GM12878 (cell line): Measurements from ENCODE around the gene KRTCAP3. TPM values are rescaled to one million over a fixed set of nuclear protein-coding genes. Genes with fewer than 3 reads are reported as not detected.

ENCODE experiments used
- ATF7 ChIP-seq: fragments of 450-650 bp; IDR thresholded peaks from 2 replicates; pipeline ENCODE4 v1.6.1; 2016; ENCODE audit warnings: low read depth, mild to moderate bottlenecking
- CEBPB ChIP-seq, 2 experiments: fragments of 150-350 bp in 1 of 2; IDR thresholded peaks; 2 replicates each; pipeline ENCODE4 v1.6.1; 2012 to 2014; ENCODE audit warnings: low read depth in 2 of 2, low read length in 2 of 2, borderline replicate concordance in 1 of 2, inconsistent platforms in 1 of 2
- CREM ChIP-seq: IDR thresholded peaks from 2 replicates; pipeline ENCODE4 v1.6.1; 2014; ENCODE audit warnings: antibody characterized with exemption, low read depth
- CTCF ChIP-seq, 3 experiments: IDR thresholded peaks in 2 of 3; conservative IDR thresholded peaks in 1 of 3; 2 replicates each; pipeline ENCODE4 v1.5.1; 2011; ENCODE audit warnings: low read depth in 3 of 3, low read length in 3 of 3, mild to moderate bottlenecking in 3 of 3, control low read depth in 2 of 3, moderate library complexity in 2 of 3, inconsistent platforms in 1 of 3, mixed read lengths in 1 of 3; ENCODE audit not compliant: control insufficient read depth in 2 of 3, insufficient read depth in 1 of 3; ENCODE audit errors: extremely low read depth in 1 of 3
- EED ChIP-seq: sonication (generic); IDR thresholded peaks from 2 replicates; pipeline ENCODE4 v1.6.1; 2016; ENCODE audit warnings: antibody characterized with exemption, low read depth
- EGR1 ChIP-seq, 2 experiments: IDR thresholded peaks; 1 replicate in 1 of 2; 2 replicates in 1 of 2; pipeline ENCODE4 v1.6.1; 2011 to 2012; ENCODE audit warnings: low read depth in 2 of 2, low read length in 2 of 2, borderline replicate concordance in 1 of 2, mild to moderate bottlenecking in 1 of 2, moderate library complexity in 1 of 2
- EP300 ChIP-seq, 2 experiments: fragments of 150-350 bp in 1 of 2; IDR thresholded peaks; 2 replicates each; pipeline ENCODE4 v1.6.1; 2011 to 2012; ENCODE audit warnings: low read depth in 2 of 2, low read length in 2 of 2, borderline replicate concordance in 1 of 2, improper control_type of control experiment in 1 of 2, inconsistent platforms in 1 of 2; ENCODE audit not compliant: control insufficient read depth in 1 of 2
- ETV6 ChIP-seq, 2 experiments: fragments of 450-650 bp in 1 of 2; IDR thresholded peaks in 1 of 2; conservative IDR thresholded peaks in 1 of 2; 2 replicates each; pipeline ENCODE4 v1.6.1; 2014; ENCODE audit warnings: antibody characterized with exemption in 1 of 2, borderline replicate concordance in 1 of 2, low read depth in 1 of 2, mild to moderate bottlenecking in 1 of 2, moderate library complexity in 1 of 2
- HDAC6 ChIP-seq: fragments of 200-600 bp; sonication (generic); IDR thresholded peaks from one replicate; pipeline ENCODE4 v1.8.0; 2017; ENCODE audit warnings: antibody characterized with exemption; ENCODE audit not compliant: unreplicated experiment
- MEF2B ChIP-seq: fragments of 450-650 bp; IDR thresholded peaks from 2 replicates; pipeline ENCODE4 v1.6.1; 2018; ENCODE audit warnings: mild to moderate bottlenecking, moderate library complexity; ENCODE audit not compliant: partially characterized antibody, poor library complexity, severe bottlenecking
- MTA2 ChIP-seq: fragments of 450-650 bp; IDR thresholded peaks from 2 replicates; pipeline ENCODE4 v1.6.1; 2016; ENCODE audit warnings: low read depth, mild to moderate bottlenecking, moderate library complexity
- MXI1 ChIP-seq: fragments of 150-350 bp; IDR thresholded peaks from 2 replicates; pipeline ENCODE4 v1.6.1; 2011; ENCODE audit warnings: low read depth, mild to moderate bottlenecking, inconsistent platforms, low read length, improper control_type of control experiment
- NBN ChIP-seq: fragments of 450-650 bp; IDR thresholded peaks from 2 replicates; pipeline ENCODE4 v1.6.1; 2016
- PAX8 ChIP-seq: fragments of 450-650 bp; IDR thresholded peaks from 2 replicates; pipeline ENCODE4 v1.6.1; 2017; ENCODE audit warnings: mild to moderate bottlenecking, moderate library complexity
- RELB ChIP-seq: fragments of 450-650 bp; IDR thresholded peaks from 2 replicates; pipeline ENCODE4 v1.6.1; 2017; ENCODE audit warnings: low read depth, mild to moderate bottlenecking, moderate library complexity
- SMARCA5 ChIP-seq: fragments of 450-650 bp; IDR thresholded peaks from 2 replicates; pipeline ENCODE4 v1.6.1; 2017; ENCODE audit warnings: mild to moderate bottlenecking
- STAT3 ChIP-seq: IDR thresholded peaks from 2 replicates; pipeline ENCODE4 v1.6.1; 2011; ENCODE audit warnings: low read depth, low read length, improper control_type of control experiment
- TAF1 ChIP-seq: IDR thresholded peaks from 2 replicates; pipeline ENCODE4 v1.6.1; 2011; ENCODE audit warnings: mild to moderate bottlenecking, low read depth, low read length, borderline replicate concordance
- TCF12 ChIP-seq: IDR thresholded peaks from 2 replicates; pipeline ENCODE4 v1.6.1; 2011; ENCODE audit warnings: low read depth, mild to moderate bottlenecking, low read length
- YY1 ChIP-seq: IDR thresholded peaks from 2 replicates; pipeline ENCODE4 v1.6.1; 2011; ENCODE audit warnings: low read depth, mild to moderate bottlenecking, low read length
- polyA plus RNA-seq, 11 experiments: library from polyadenylated mRNA; depleted of rRNA in 4 of 11; unstranded in 6 of 11; stranded (reverse) in 5 of 11; fragments of >200 nt; fragmentation: Nextera tagmentation in 4 of 11; fragmentation: Illumina TruSeq in 1 of 11; extraction: Ambion mirVana in 4 of 11; extraction: Trizol in 1 of 11; gene quantifications; 1 replicate in 1 of 11; 2 replicates in 10 of 11; pipeline versions ENCODE4 v1.2.1 to v1.2.3, GENCODE V29; 2011 to 2016; ENCODE audit warnings: inconsistent platforms in 2 of 11, missing spikeins in 2 of 11, low read depth in 1 of 11
- total RNA-seq, 4 experiments: library from RNA; depleted of rRNA in 3 of 4; stranded (reverse); fragments of >200 nt in 3 of 4; fragmentation: Illumina TruSeq in 1 of 4; extraction: Trizol in 1 of 4; gene quantifications; 2 replicates each; pipeline versions ENCODE4 v1.2.1 to v1.2.3, GENCODE V29; 2013 to 2021
- TF ChIP-seq, protein P1 (sequence below): fragments of 150-350 bp; IDR thresholded peaks from 2 replicates; pipeline ENCODE4 v1.6.1; 2014; ENCODE audit warnings: mild to moderate bottlenecking, low read depth, low read length
- TF ChIP-seq, protein P2 (sequence below): fragments of 450-650 bp; IDR thresholded peaks from 2 replicates; pipeline ENCODE4 v1.6.1; 2017; ENCODE audit warnings: borderline replicate concordance

The KRTCAP3 gene
- total and polyA plus RNA-seq, 10 of the 15 experiments (the other 5 are each of a cell fraction or from before 2014, with no cell fraction given) = 0.26 to 2.2 (median 0.82) TPM; not detected in 1

- TF ChIP-seq, protein P1, sequence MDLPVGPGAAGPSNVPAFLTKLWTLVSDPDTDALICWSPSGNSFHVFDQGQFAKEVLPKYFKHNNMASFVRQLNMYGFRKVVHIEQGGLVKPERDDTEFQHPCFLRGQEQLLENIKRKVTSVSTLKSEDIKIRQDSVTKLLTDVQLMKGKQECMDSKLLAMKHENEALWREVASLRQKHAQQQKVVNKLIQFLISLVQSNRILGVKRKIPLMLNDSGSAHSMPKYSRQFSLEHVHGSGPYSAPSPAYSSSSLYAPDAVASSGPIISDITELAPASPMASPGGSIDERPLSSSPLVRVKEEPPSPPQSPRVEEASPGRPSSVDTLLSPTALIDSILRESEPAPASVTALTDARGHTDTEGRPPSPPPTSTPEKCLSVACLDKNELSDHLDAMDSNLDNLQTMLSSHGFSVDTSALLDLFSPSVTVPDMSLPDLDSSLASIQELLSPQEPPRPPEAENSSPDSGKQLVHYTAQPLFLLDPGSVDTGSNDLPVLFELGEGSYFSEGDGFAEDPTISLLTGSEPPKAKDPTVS = no peak
- TF ChIP-seq STAT3 (no peak), TCF12 (no peak), HDAC6 (no peak), RELB (peak; percentile 52; the same call in 1 of the 2 replicates), MTA2 (no peak), EGR1 (IDR thresholded peaks at IDR 0.05; ENCODE audit: borderline replicate concordance in 1 of 2, low read depth in 2 of 2, low read length in 2 of 2) (peak in 1 of 2 experiments; percentile 46; a peak in 1 of 3 replicates), MXI1 (no peak), SMARCA5 (peak; percentile 17; the same call in 1 of the 2 replicates), YY1 (peak; percentile 91), CREM (0 out of 2 replicates have a peak, but pooled peaks have one; percentile 31), CTCF (IDR thresholded peaks at IDR 0.05 in 2 of 3, conservative IDR thresholded peaks at IDR 0.05 in 1 of 3; ENCODE audit: control insufficient read depth in 2 of 3, extremely low read depth in 1 of 3, insufficient read depth in 1 of 3, low read depth in 3 of 3, low read length in 3 of 3) (no peak), TAF1 (peak; percentile 75; the same call in 1 of the 2 replicates), MEF2B (no peak), ATF7 (peak; percentile 44; the same call in 1 of the 2 replicates), EP300 (IDR thresholded peaks at IDR 0.05; ENCODE audit: borderline replicate concordance in 1 of 2, control insufficient read depth in 1 of 2, low read depth in 2 of 2, low read length in 2 of 2) (no peak), PAX8 (no peak), ETV6 (conservative IDR thresholded peaks at IDR 0.05 in 1 of 2, IDR thresholded peaks at IDR 0.05 in 1 of 2; ENCODE audit: borderline replicate concordance in 1 of 2, low read depth in 1 of 2) (no peak), CEBPB (IDR thresholded peaks at IDR 0.05; ENCODE audit: borderline replicate concordance in 1 of 2, low read depth in 2 of 2, low read length in 2 of 2) (no peak), NBN (0 out of 2 replicates have a peak, but pooled peaks have one; percentile 63), EED (no peak; the same call in 1 of the 2 replicates)
- TF ChIP-seq, protein P2, sequence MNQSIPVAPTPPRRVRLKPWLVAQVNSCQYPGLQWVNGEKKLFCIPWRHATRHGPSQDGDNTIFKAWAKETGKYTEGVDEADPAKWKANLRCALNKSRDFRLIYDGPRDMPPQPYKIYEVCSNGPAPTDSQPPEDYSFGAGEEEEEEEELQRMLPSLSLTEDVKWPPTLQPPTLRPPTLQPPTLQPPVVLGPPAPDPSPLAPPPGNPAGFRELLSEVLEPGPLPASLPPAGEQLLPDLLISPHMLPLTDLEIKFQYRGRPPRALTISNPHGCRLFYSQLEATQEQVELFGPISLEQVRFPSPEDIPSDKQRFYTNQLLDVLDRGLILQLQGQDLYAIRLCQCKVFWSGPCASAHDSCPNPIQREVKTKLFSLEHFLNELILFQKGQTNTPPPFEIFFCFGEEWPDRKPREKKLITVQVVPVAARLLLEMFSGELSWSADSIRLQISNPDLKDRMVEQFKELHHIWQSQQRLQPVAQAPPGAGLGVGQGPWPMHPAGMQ = no peak
These were observed 13.8 kb upstream of the KRTCAP3 start, which contains the start of gene NRBP1 (continued) for GRCh38 chr2:27428213-27428977.
